Urinary bladder (tissue), 4 donors: Measurements from ENCODE around the gene FRAS1. TPM values are rescaled to one million over a fixed set of nuclear protein-coding genes. Genes with fewer than 3 reads are reported as not detected.
"Not testable (repeated sequence)": the region's sequence is repeated elsewhere in the genome, so short reads cannot be mapped to it uniquely, and the experiment has no call there.

Experiments used
- DNase-seq: peaks from one replicate; pipeline ENCODE4 v3.0.0-alpha.2; 2015; ENCODE audit errors: extremely low spot score
- H3K27ac ChIP-seq: one replicate; pipeline ENCODE4 v1.5.1; 2013; ENCODE audit warnings: low read depth, mild to moderate bottlenecking, moderate library complexity
- H3K36me3 ChIP-seq: one replicate; pipeline ENCODE4 v1.6.1; 2013; ENCODE audit warnings: mild to moderate bottlenecking, moderate library complexity; ENCODE audit not compliant: insufficient read depth
- H3K4me1 ChIP-seq: one replicate; pipeline ENCODE4 v1.6.1; 2013; ENCODE audit warnings: mild to moderate bottlenecking, moderate library complexity; ENCODE audit not compliant: insufficient read depth
- H3K4me3 ChIP-seq: one replicate; pipeline ENCODE4 v1.5.1; 2013; ENCODE audit warnings: low read depth, low read length
- WGBS: extraction: QIAGEN DNeasy Blood & Tissue Kit; methylation state at CpG from one replicate; pipeline ENCODE4 v1.1.7; 2013; 5-methylcytosine and 5-hydroxymethylcytosine counted together
- polyA plus RNA-seq: library from polyadenylated mRNA; stranded (reverse); fragments of 200-250 nt; gene quantifications from one replicate; pipeline ENCODE4 v1.2.3, GENCODE V29; 2013
- total RNA-seq: library from RNA; depleted of rRNA; stranded (reverse); fragments of >200 nt; gene quantifications from one replicate; pipeline ENCODE4 v1.2.3, GENCODE V29; 2014
- donor health status: healthy with polysubstance abuse.
- donor health status: healthy.

FRAS1 gene
- total and polyA plus RNA-seq, 2 donors = 0.27 to 20.5 TPM

- no peak overlapping the region for H3K27ac ChIP-seq
- WGBS = 82% methylated on average over 4 of the region's 4 CpGs
- no peaks in the 10 kb centered on the region for H3K4me1 ChIP-seq
- DNase-seq = no peak
- no peak overlapping the region for H3K4me3 ChIP-seq
- no peaks in the 10 kb centered on the region for H3K36me3 ChIP-seq
Observed at GRCh38 chr4:78237360-78237759, 180.2 kb downstream of the FRAS1 start.

GRCh38 chr4:78242071-78242470 lies 184.9 kb downstream of the FRAS1 start:
- DNase-seq = no peak
- no peak overlapping the region for H3K4me3 ChIP-seq
- no peak overlapping the region for H3K27ac ChIP-seq
- H3K36me3 ChIP-seq = no peaks in the 10 kb centered on the region
- no peaks in the 10 kb centered on the region for H3K4me1 ChIP-seq

GRCh38 chr4:78244705-78245485 lies 187.8 kb downstream of the FRAS1 start:
- no peak overlapping the region for H3K4me3 ChIP-seq
- H3K36me3 ChIP-seq = no peaks in the 10 kb centered on the region
- DNase-seq = no peak
- no peak overlapping the region for H3K27ac ChIP-seq
- 53% methylated on average over 3 of the region's 3 CpGs for WGBS
- H3K4me1 ChIP-seq = no peaks in the 10 kb centered on the region

GRCh38 chr4:78247536-78248285 lies 190.6 kb downstream of the FRAS1 start:
- no peak for DNase-seq
- Histone ChIP-seq H3K4me3 (no peak overlapping the region), H3K36me3 (no peaks in the 10 kb centered on the region), H3K4me1 (no peaks in the 10 kb centered on the region), H3K27ac (no peak overlapping the region)
- WGBS = 80% methylated on average over 8 of the region's 8 CpGs

GRCh38 chr4:78250500-78250899 lies 193.4 kb downstream of the FRAS1 start:
- no peak overlapping the region for H3K27ac ChIP-seq
- H3K36me3 ChIP-seq = no peaks in the 10 kb centered on the region
- DNase-seq = no peak
- no peaks in the 10 kb centered on the region for H3K4me1 ChIP-seq
- no peak overlapping the region for H3K4me3 ChIP-seq
- 68% methylated on average over 2 of the region's 2 CpGs for WGBS

- H3K4me1 ChIP-seq = not testable (repeated sequence)
Observed at GRCh38 chr4:78252773-78253172, 195.7 kb downstream of the FRAS1 start.

GRCh38 chr4:78254893-78255292 lies 197.8 kb downstream of the FRAS1 start:
- H3K36me3 ChIP-seq = no peaks in the 10 kb centered on the region
- 72% methylated on average over 4 of the region's 4 CpGs for WGBS
- DNase-seq = no peak
- no peak overlapping the region for H3K4me3 ChIP-seq
- H3K27ac ChIP-seq = no peak overlapping the region
- H3K4me1 ChIP-seq = no peaks in the 10 kb centered on the region

More at GRCh38 chr4:78252773-78253172, 195.7 kb downstream of the FRAS1 start:
- H3K4me3 ChIP-seq, DNase-seq, H3K36me3 ChIP-seq, H3K27ac ChIP-seq: not testable (repeated sequence)
- 87% methylated on average over 8 of the region's 8 CpGs for WGBS

- no peak overlapping the region for H3K27ac ChIP-seq
- no peaks in the 10 kb centered on the region for H3K4me1 ChIP-seq
- H3K4me3 ChIP-seq = no peak overlapping the region
- H3K36me3 ChIP-seq = no peaks in the 10 kb centered on the region
- WGBS = 45% methylated on average over 5 of the region's 5 CpGs
- DNase-seq = no peak
Observed at GRCh38 chr4:78265006-78265405, 207.9 kb downstream of the FRAS1 start.

GRCh38 chr4:78267790-78268189 lies 210.7 kb downstream of the FRAS1 start:
- no peaks in the 10 kb centered on the region for H3K36me3 ChIP-seq
- WGBS = 75% methylated on average over 7 of the region's 7 CpGs
- no peak for DNase-seq
- H3K4me3 ChIP-seq = no peak overlapping the region
- no peak overlapping the region for H3K27ac ChIP-seq
- no peaks in the 10 kb centered on the region for H3K4me1 ChIP-seq

GRCh38 chr4:78268597-78268996 lies 211.5 kb downstream of the FRAS1 start:
- Histone ChIP-seq H3K36me3 (no peaks in the 10 kb centered on the region), H3K4me1 (no peaks in the 10 kb centered on the region), H3K4me3 (no peak overlapping the region), H3K27ac (no peak overlapping the region)
- no peak for DNase-seq
- WGBS = 89% methylated on average over 2 of the region's 2 CpGs

GRCh38 chr4:78275450-78275849 lies 218.3 kb downstream of the FRAS1 start:
- DNase-seq, H3K36me3 ChIP-seq, H3K27ac ChIP-seq, H3K4me3 ChIP-seq, H3K4me1 ChIP-seq: not testable (repeated sequence)
- 93% methylated on average over 4 of the region's 4 CpGs for WGBS

GRCh38 chr4:78286281-78286680 lies 229.2 kb downstream of the FRAS1 start:
- Histone ChIP-seq H3K4me1 (no peaks in the 10 kb centered on the region), H3K36me3 (no peaks in the 10 kb centered on the region), H3K4me3 (no peak overlapping the region), H3K27ac (no peak overlapping the region)
- 97% methylated on average over 5 of the region's 5 CpGs for WGBS
- DNase-seq = no peak

- no peak for DNase-seq
- 65% methylated on average over 2 of the region's 2 CpGs for WGBS
- Histone ChIP-seq H3K36me3 (no peaks in the 10 kb centered on the region), H3K4me3 (no peak overlapping the region), H3K27ac (no peak overlapping the region), H3K4me1 (no peaks in the 10 kb centered on the region)
Observed at GRCh38 chr4:78288327-78288726, 231.2 kb downstream of the FRAS1 start.

- H3K4me3 ChIP-seq = no peak overlapping the region
- WGBS = 83% methylated on average over 3 of the region's 3 CpGs
- no peak overlapping the region for H3K27ac ChIP-seq
- H3K36me3 ChIP-seq = no peaks in the 10 kb centered on the region
- no peaks in the 10 kb centered on the region for H3K4me1 ChIP-seq
- no peak for DNase-seq
Observed at GRCh38 chr4:78291277-78291676, 234.2 kb downstream of the FRAS1 start.
